CD14-positive monocyte (primary cell): ENCODE results near the gene ARHGEF7. TPM values are rescaled to one million over a fixed set of nuclear protein-coding genes. Genes with fewer than 3 reads are reported as not detected.

Source experiments
- DNase-seq, 3 donors: peaks; one replicate each; pipeline ENCODE4 v3.0.0-alpha.2; 2011 to 2022
- H2AFZ ChIP-seq: 2 replicates; pipeline ENCODE4 v1.6.0; 2012; ENCODE audit warnings: mild to moderate bottlenecking, low read depth, low read length, inconsistent platforms; ENCODE audit not compliant: insufficient read depth, poor library complexity, severe bottlenecking
- H3K27ac ChIP-seq, 2 donors: 1 replicate in 1 of 2; 2 replicates in 1 of 2; pipeline ENCODE4 v1.5.1; 2012 to 2013; ENCODE audit warnings: low read length in 2 of 2, control low read depth in 1 of 2, inconsistent platforms in 1 of 2, low read depth in 1 of 2, mild to moderate bottlenecking in 1 of 2
- H3K27me3 ChIP-seq, 2 donors: one replicate each; pipeline versions ENCODE4 v1.6.0 to v1.6.1; 2011 to 2013; ENCODE audit warnings: low read length in 2 of 2; ENCODE audit not compliant: control insufficient read depth in 2 of 2, insufficient read depth in 2 of 2
- H3K36me3 ChIP-seq, 2 donors: replicated peaks in 1 of 2; 1 replicate in 1 of 2; 2 replicates in 1 of 2; pipeline versions ENCODE4 v1.5.1 to v1.6.1; 2012 to 2013; ENCODE audit warnings: low read length in 2 of 2, control low read depth in 1 of 2, inconsistent platforms in 1 of 2, mild to moderate bottlenecking in 1 of 2; ENCODE audit not compliant: insufficient read depth in 2 of 2, control insufficient read depth in 1 of 2
- H3K4me1 ChIP-seq, 2 donors: 1 replicate in 1 of 2; 2 replicates in 1 of 2; pipeline versions ENCODE4 v1.5.1 to v1.6.1; 2012 to 2013; ENCODE audit warnings: low read length in 2 of 2, control low read depth in 1 of 2, inconsistent platforms in 1 of 2, mild to moderate bottlenecking in 1 of 2, moderate library complexity in 1 of 2; ENCODE audit not compliant: insufficient read depth in 2 of 2, control insufficient read depth in 1 of 2
- H3K4me2 ChIP-seq: replicated peaks from 2 replicates; pipeline ENCODE3; 2012; ENCODE audit warnings: low read length, moderate library complexity, mild to moderate bottlenecking; ENCODE audit not compliant: poor library complexity, severe bottlenecking; ENCODE audit errors: extremely low read depth
- H3K4me3 ChIP-seq, 3 experiments: fragments of 200-600 bp in 1 of 3; sonication (generic) in 1 of 3; replicated peaks in 1 of 3; 1 replicate in 2 of 3; 2 replicates in 1 of 3; pipeline ENCODE4 v1.5.1; 2011 to 2013; ENCODE audit warnings: low read length in 3 of 3, mild to moderate bottlenecking in 3 of 3, control low read depth in 2 of 3, low read depth in 2 of 3, inconsistent platforms in 1 of 3, moderate library complexity in 1 of 3
- H3K79me2 ChIP-seq: 2 replicates; pipeline ENCODE4 v1.6.0; 2012; ENCODE audit warnings: mild to moderate bottlenecking, control low read depth, inconsistent platforms, low read length, moderate library complexity; ENCODE audit not compliant: insufficient read depth
- H3K9ac ChIP-seq: 2 replicates; pipeline ENCODE4 v1.6.0; 2017; ENCODE audit warnings: low read length, mild to moderate bottlenecking; ENCODE audit not compliant: insufficient read depth, poor library complexity, severe bottlenecking
- H3K9me3 ChIP-seq, 2 donors: replicated peaks in 1 of 2; 1 replicate in 1 of 2; 2 replicates in 1 of 2; pipeline versions ENCODE4 v1.5.1 to v1.6.1; 2012 to 2013; ENCODE audit warnings: low read length in 2 of 2, control low read depth in 1 of 2; ENCODE audit not compliant: control insufficient read depth in 1 of 2, insufficient read depth in 1 of 2
- H4K20me1 ChIP-seq: 2 replicates; pipeline ENCODE4 v1.6.0; 2012; ENCODE audit warnings: mild to moderate bottlenecking, low read length, control low read depth, moderate library complexity; ENCODE audit not compliant: insufficient read depth
- H3K27ac Mint-ChIP-seq, 7 donors: one replicate each; pipeline ENCODE4 v1.8.0; 2020; ENCODE audit warnings: mild to moderate bottlenecking in 7 of 7, mixed read lengths in 7 of 7, moderate library complexity in 6 of 7, inconsistent platforms in 2 of 7
- H3K27me3 Mint-ChIP-seq, 3 donors: one replicate each; pipeline ENCODE4 v1.8.0; 2021 to 2022; ENCODE audit warnings: low read depth in 3 of 3, mild to moderate bottlenecking in 3 of 3, mixed read lengths in 3 of 3, moderate library complexity in 3 of 3, inconsistent platforms in 1 of 3
- H3K36me3 Mint-ChIP-seq, 2 donors: one replicate each; pipeline ENCODE4 v1.8.0; 2020; ENCODE audit warnings: mixed read lengths in 2 of 2, inconsistent platforms in 1 of 2, mild to moderate bottlenecking in 1 of 2
- H3K4me1 Mint-ChIP-seq: one replicate; pipeline ENCODE4 v1.8.0; 2020; ENCODE audit warnings: mild to moderate bottlenecking, mixed read lengths
- H3K4me3 Mint-ChIP-seq, 2 donors: one replicate each; pipeline ENCODE4 v1.8.0; 2020; ENCODE audit warnings: mild to moderate bottlenecking in 2 of 2, mixed read lengths in 2 of 2, moderate library complexity in 1 of 2
- H3K9me3 Mint-ChIP-seq, 7 donors: one replicate each; pipeline ENCODE4 v1.8.0; 2020 to 2022; ENCODE audit warnings: mixed read lengths in 7 of 7, mild to moderate bottlenecking in 6 of 7, moderate library complexity in 6 of 7, inconsistent platforms in 2 of 7
- CTCF ChIP-seq: fragments of 200-600 bp; IDR thresholded peaks from one replicate; pipeline ENCODE4 v1.8.0; 2022; ENCODE audit warnings: antibody characterized with exemption, mild to moderate bottlenecking
- WGBS: methylation state at CpG from one replicate; pipeline ENCODE4 v1.1.5; 2013; ENCODE audit warnings: missing lambda C conversion rate; ENCODE audit not compliant: insufficient coverage; 5-methylcytosine and 5-hydroxymethylcytosine counted together
- intact Hi-C, 2 donors: fragments of 100-400 bp; cut with micrococcal nuclease; formaldehyde crosslinking; loops; one replicate each; pipeline versions ENCODE4 v1.15.0 to v1.15.1; 2023
- polyA plus RNA-seq, 3 donors: library from polyadenylated mRNA; depleted of rRNA in 1 of 3; unstranded in 2 of 3; stranded (reverse) in 1 of 3; fragments of 300-500 nt in 2 of 3; fragments of >200 nt in 1 of 3; fragmentation: Illumina TruSeq in 2 of 3; gene quantifications; 1 replicate in 2 of 3; 2 replicates in 1 of 3; pipeline ENCODE4 v1.2.3, GENCODE V29; 2012 to 2021

ARHGEF7 gene
- polyA plus RNA-seq, 3 donors, result 4.6 to 29.0 (median 6.1) TPM

GRCh38 chr13:111202745-111203144, 87.6 kb downstream of the ARHGEF7 start:
- no peak overlapping the region for H3K4me3 ChIP-seq
- H3K9me3 ChIP-seq, result peaks cover 4 to 7% of the 10 kb centered on the region in 2 donors
- no peaks in the 10 kb centered on the region for H3K27me3 ChIP-seq
- H3K27ac ChIP-seq, result peak overlapping the region in 1 of 2 donors; percentile 5
- no peak overlapping the region for H2AFZ ChIP-seq
- H4K20me1 ChIP-seq, result peaks cover 91% of the 10 kb centered on the region
- H3K36me3 ChIP-seq, result peaks cover 4 to 36% of the 10 kb centered on the region in 2 donors
- H3K9ac ChIP-seq, result no peak overlapping the region
- peaks cover 17 to 26% of the 10 kb centered on the region in 2 donors for H3K4me1 ChIP-seq
- DNase-seq, result peak in 2 of 3 donors; percentile 4 to 39
- WGBS, result no CpG with 5 or more reads among the region's 1 CpG
- H3K4me1 Mint-ChIP-seq, result peaks cover 40% of the 10 kb centered on the region
- H3K36me3 Mint-ChIP-seq, result peaks cover 36 to 41% of the 10 kb centered on the region in 2 donors
- TF ChIP-seq CTCF, result no peak
- peaks cover 0 to 3% (median 0%) of the 10 kb centered on the region in 3 donors for H3K27me3 Mint-ChIP-seq
- H3K27ac Mint-ChIP-seq, result no peak overlapping the region
- H3K4me3 Mint-ChIP-seq, result no peak overlapping the region
- H3K79me2 ChIP-seq, result peaks cover 61% of the 10 kb centered on the region
- no peak overlapping the region for H3K4me2 ChIP-seq
- peaks cover 2 to 12% (median 6%) of the 10 kb centered on the region in 7 donors for H3K9me3 Mint-ChIP-seq
- intact Hi-C loops, result no loop called here

GRCh38 chr13:111203736-111204389, 88.8 kb downstream of the ARHGEF7 start:
- intact Hi-C loops, result no loop called here
- Histone ChIP-seq H3K79me2 (peaks cover 57% of the 10 kb centered on the region), H3K27me3 (no peaks in the 10 kb centered on the region), H3K9ac (no peak overlapping the region), H3K4me1 (peaks cover 17 to 26% of the 10 kb centered on the region in 2 donors), H2AFZ (no peak overlapping the region), H3K36me3 (peaks cover 4 to 30% of the 10 kb centered on the region in 2 donors), H3K4me2 (no peak overlapping the region), H4K20me1 (peaks cover 93% of the 10 kb centered on the region), H3K27ac (no peak overlapping the region), H3K9me3 (no peaks in the 10 kb centered on the region), H3K4me3 (no peak overlapping the region)
- Mint-ChIP-seq H3K4me1 (peaks cover 40% of the 10 kb centered on the region), H3K9me3 (peaks cover 0 to 3% (median 0%) of the 10 kb centered on the region in 7 donors), H3K36me3 (peaks cover 32 to 33% of the 10 kb centered on the region in 2 donors), H3K27me3 (peaks cover 0 to 2% (median 0%) of the 10 kb centered on the region in 3 donors), H3K27ac (peak overlapping the region in 4 of 7 donors; percentile 27 to 79 (median 49)), H3K4me3 (peak overlapping the region in 1 of 2 donors; percentile 42)
- WGBS, result 39% methylated on average over 7 of the region's 11 CpGs
- DNase-seq, result no peak
- no peak for TF ChIP-seq CTCF
